Endothelial cell of umbilical vein (primary cell): ENCODE results near the gene RBMS2. TPM values are rescaled to one million over a fixed set of nuclear protein-coding genes. Genes with fewer than 3 reads are reported as not detected.

ENCODE experiments used
- BruUV-seq: library from RNA; stranded (reverse); fragments of 400-500 nt; replicated peaks from 2 replicates; lab custom pipeline; 2021; lab: Mats Ljungman, UMichigan
- CTCF ChIA-PET: fragments of 300-600, 350-600 bp; sonication (Branson Sonifier 250); formaldehyde crosslinking; loops from one replicate; lab custom pipeline; 2021; ENCODE audit warnings: antibody characterized with exemption, inconsistent platforms; lab: Charles Lee
- POLR2A ChIA-PET: fragments of 300-600, 350-600 bp; sonication (Branson Sonifier 250); formaldehyde crosslinking; loops from one replicate; lab custom pipeline; 2021; ENCODE audit warnings: antibody characterized with exemption, inconsistent platforms; lab: Charles Lee
- DNase-seq: peaks from one replicate; pipeline ENCODE4 v3.0.0-alpha.2; 2011; ENCODE audit warnings: low read depth, low spot score
- FAIRE-seq: peaks from 2 replicates; lab custom pipeline; 2011; peaks lifted over from hg19 to GRCh38; lab: Jason Lieb, UNC
- H2AFZ ChIP-seq: 2 replicates; pipeline ENCODE4 v1.6.0; 2012; ENCODE audit warnings: low read depth, low read length, control low read depth, inconsistent platforms
- H3K27ac ChIP-seq: 2 replicates; pipeline ENCODE4 v1.5.1; 2011; ENCODE audit warnings: low read depth, mild to moderate bottlenecking, control low read depth, low read length, moderate library complexity; ENCODE audit not compliant: insufficient read depth
- H3K27me3 ChIP-seq, 2 experiments: 2 replicates each; pipeline versions ENCODE4 v1.6.0 to v1.6.1; 2011; ENCODE audit warnings: low read length in 2 of 2, mixed read lengths in 1 of 2; ENCODE audit not compliant: control insufficient read depth in 2 of 2, insufficient read depth in 2 of 2
- H3K36me3 ChIP-seq, 2 experiments: 2 replicates in 1 of 2; 3 replicates in 1 of 2; pipeline ENCODE4 v1.5.1; 2011; ENCODE audit warnings: low read length in 2 of 2, mild to moderate bottlenecking in 1 of 2, moderate library complexity in 1 of 2; ENCODE audit not compliant: control insufficient read depth in 2 of 2, insufficient read depth in 2 of 2; ENCODE audit errors: extremely low read depth in 1 of 2
- H3K4me1 ChIP-seq: 3 replicates; pipeline ENCODE4 v1.5.1; 2011; ENCODE audit warnings: mild to moderate bottlenecking, low read length; ENCODE audit not compliant: control insufficient read depth, insufficient read depth; ENCODE audit errors: extremely low read depth
- H3K4me2 ChIP-seq: 2 replicates; pipeline ENCODE4 v1.6.1; 2011; ENCODE audit warnings: low read length, control low read depth, mixed read lengths; ENCODE audit not compliant: insufficient read depth
- H3K4me3 ChIP-seq, 3 experiments: fragments of 200-600 bp in 1 of 3; sonication (generic), shearing (Covaris generic) in 1 of 3; replicated peaks in 1 of 3; 2 replicates each; pipeline ENCODE4 v1.5.1; 2011 to 2016; ENCODE audit warnings: control low read depth in 3 of 3, low read length in 3 of 3, mild to moderate bottlenecking in 2 of 3, inconsistent platforms in 1 of 3, low read depth in 1 of 3, moderate library complexity in 1 of 3; ENCODE audit not compliant: insufficient read depth in 1 of 3
- H3K79me2 ChIP-seq: 2 replicates; pipeline ENCODE4 v1.6.0; 2012; ENCODE audit warnings: low read length, inconsistent platforms; ENCODE audit not compliant: control insufficient read depth, insufficient read depth
- H3K9ac ChIP-seq: replicated peaks from 2 replicates; pipeline ENCODE3; 2011; ENCODE audit warnings: low read length, control low read depth; ENCODE audit not compliant: insufficient read depth; ENCODE audit errors: extremely low read depth
- H3K9me1 ChIP-seq: replicated peaks from 3 replicates; pipeline ENCODE4 v1.6.0; 2011; ENCODE audit warnings: mild to moderate bottlenecking, low read length; ENCODE audit not compliant: control insufficient read depth, insufficient read depth; ENCODE audit errors: extremely low read depth
- H3K9me3 ChIP-seq: replicated peaks from 2 replicates; pipeline ENCODE4 v1.5.1; 2012; ENCODE audit warnings: low read length, inconsistent platforms; ENCODE audit not compliant: control insufficient read depth, insufficient read depth
- H4K20me1 ChIP-seq: replicated peaks from 2 replicates; pipeline ENCODE3; 2011; ENCODE audit warnings: mild to moderate bottlenecking, low read length; ENCODE audit not compliant: control insufficient read depth, insufficient read depth; ENCODE audit errors: extremely low read depth
- EZH2 ChIP-seq: IDR thresholded peaks from 2 replicates; pipeline ENCODE4 v1.6.1; 2012; ENCODE audit warnings: borderline replicate concordance, low read depth, mild to moderate bottlenecking, moderate library complexity, low read length, inconsistent platforms; ENCODE audit not compliant: severe bottlenecking
- FOS ChIP-seq: IDR thresholded peaks from 2 replicates; pipeline ENCODE4 v1.6.1; 2011; ENCODE audit warnings: mild to moderate bottlenecking, low read length, moderate library complexity, borderline replicate concordance; ENCODE audit not compliant: insufficient read depth
- GATA2 ChIP-seq: IDR thresholded peaks from 2 replicates; pipeline ENCODE4 v1.7.0; 2011; ENCODE audit warnings: low read depth, mild to moderate bottlenecking, moderate library complexity, mixed read lengths, low read length; ENCODE audit not compliant: insufficient read length, insufficient read depth
- JUN ChIP-seq: IDR thresholded peaks from 2 replicates; pipeline ENCODE4 v1.6.1; 2011; ENCODE audit warnings: borderline replicate concordance, low read depth; ENCODE audit not compliant: insufficient read length, insufficient read depth
- MYC ChIP-seq: IDR thresholded peaks from one replicate; pipeline ENCODE4 v1.6.1; 2011; ENCODE audit warnings: mild to moderate bottlenecking, low read depth, low read length
- POLR2A ChIP-seq: IDR thresholded peaks from 2 replicates; pipeline ENCODE4 v1.6.1; 2012; ENCODE audit warnings: low read depth, mild to moderate bottlenecking, control low read depth, low read length
- POLR2AphosphoS5 ChIP-seq: IDR thresholded peaks from 2 replicates; pipeline ENCODE4 v1.6.1; 2012; ENCODE audit warnings: low read depth, mild to moderate bottlenecking, control low read depth, low read length, moderate library complexity; ENCODE audit not compliant: insufficient read depth
- dilution Hi-C: fragments of 300-500 bp; cut with MboI; formaldehyde crosslinking; loops from one replicate; pipeline ENCODE4 v1.15.0; 2019; ENCODE audit warnings: low sequenced_read_pairs; ENCODE audit not compliant: extremely low pct_ligation_motif_present
- intact Hi-C: fragments of 100-400 bp; cut with micrococcal nuclease; formaldehyde crosslinking; loops from one replicate; pipeline ENCODE4 v1.10.0; 2022
- polyA plus RNA-seq, 4 experiments: library from polyadenylated mRNA; depleted of rRNA in 3 of 4; stranded (reverse) in 3 of 4; unstranded in 1 of 4; fragments of >200 nt; gene quantifications; 2 replicates each; pipeline versions ENCODE4 v1.2.1 to v1.2.3, GENCODE V29; 2011 to 2012; ENCODE audit warnings: missing spikeins in 1 of 4
- total RNA-seq: library from RNA; stranded (reverse); gene quantifications from 2 replicates; pipeline ENCODE4 v1.2.3, GENCODE V29; 2021
- TF ChIP-seq, protein P1 (sequence below): IDR thresholded peaks from 2 replicates; pipeline ENCODE4 v1.6.1; 2011; ENCODE audit not compliant: insufficient read depth, insufficient read length
- TF ChIP-seq, protein P2 (sequence below), 2 donors: IDR thresholded peaks; 1 replicate in 1 of 2; 2 replicates in 1 of 2; pipeline ENCODE4 v1.5.1; 2011; ENCODE audit warnings: low read length in 2 of 2, mild to moderate bottlenecking in 2 of 2, moderate library complexity in 2 of 2, control low read depth in 1 of 2, inconsistent platforms in 1 of 2, low read depth in 1 of 2; ENCODE audit not compliant: insufficient read depth in 1 of 2; ENCODE audit errors: extremely low read depth in 1 of 2

Gene RBMS2
- total and polyA plus RNA-seq, 2 donors (not counting 3 experiments of a cell fraction or from before 2014, with no cell fraction given) = 66.8 to 103 TPM

DNA sequence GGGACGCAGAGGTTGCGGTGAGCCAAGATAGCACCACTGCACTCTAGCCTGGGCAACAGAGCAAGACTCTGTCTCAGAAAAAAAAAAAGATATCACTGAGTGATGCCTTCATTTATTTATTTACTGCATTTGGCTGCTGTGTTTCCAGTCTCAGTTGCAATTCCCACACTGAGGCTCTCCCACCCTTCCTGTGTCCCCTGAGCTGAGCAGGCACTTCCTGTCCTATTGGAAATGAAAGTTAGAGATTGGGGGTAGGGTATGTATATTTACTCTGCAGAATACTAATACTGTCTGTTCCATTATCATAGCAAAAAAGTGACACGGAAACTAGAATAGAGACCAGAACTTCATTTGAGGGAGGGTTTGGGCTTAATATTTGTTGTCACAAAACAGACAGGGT is 1.6 kb upstream of the RBMS2 start:
- DNase-seq (no peak), FAIRE-seq (no peak)
- BruUV-seq = no TSS peak
- Histone ChIP-seq H3K4me3 (no peak overlapping the region), H3K9ac (no peak overlapping the region), H3K79me2 (peaks cover 32% of the 10 kb centered on the region), H3K4me1 (peaks cover 49% of the 10 kb centered on the region), H3K27ac (peak overlapping the region; percentile 87), H2AFZ (peak overlapping the region; percentile 37), H3K36me3 (no peaks in the 10 kb centered on the region), H3K4me2 (peak overlapping the region; percentile 72), H3K27me3 (no peaks in the 10 kb centered on the region), H4K20me1 (no peaks in the 10 kb centered on the region), H3K9me1 (no peaks in the 10 kb centered on the region), H3K9me3 (no peaks in the 10 kb centered on the region)
- intact Hi-C loops (no loop called here), dilution Hi-C loops (no loop called here)
- ChIA-PET CTCF (interaction anchor here (1.3 to 1.8 kb wide), 3 partner anchors 10 to 115 kb away, joined by 5 to 7 read pairs (median 6); no protein-coding TSS in a partner anchor), POLR2A (no interaction called here)
- TF ChIP-seq EZH2 (no peak), FOS (no peak), GATA2 (no peak), POLR2A (no peak), POLR2AphosphoS5 (no peak), JUN (no peak), MYC (no peak)
- TF ChIP-seq, protein P1, sequence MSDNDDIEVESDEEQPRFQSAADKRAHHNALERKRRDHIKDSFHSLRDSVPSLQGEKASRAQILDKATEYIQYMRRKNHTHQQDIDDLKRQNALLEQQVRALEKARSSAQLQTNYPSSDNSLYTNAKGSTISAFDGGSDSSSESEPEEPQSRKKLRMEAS = no peak
- TF ChIP-seq, protein P2, sequence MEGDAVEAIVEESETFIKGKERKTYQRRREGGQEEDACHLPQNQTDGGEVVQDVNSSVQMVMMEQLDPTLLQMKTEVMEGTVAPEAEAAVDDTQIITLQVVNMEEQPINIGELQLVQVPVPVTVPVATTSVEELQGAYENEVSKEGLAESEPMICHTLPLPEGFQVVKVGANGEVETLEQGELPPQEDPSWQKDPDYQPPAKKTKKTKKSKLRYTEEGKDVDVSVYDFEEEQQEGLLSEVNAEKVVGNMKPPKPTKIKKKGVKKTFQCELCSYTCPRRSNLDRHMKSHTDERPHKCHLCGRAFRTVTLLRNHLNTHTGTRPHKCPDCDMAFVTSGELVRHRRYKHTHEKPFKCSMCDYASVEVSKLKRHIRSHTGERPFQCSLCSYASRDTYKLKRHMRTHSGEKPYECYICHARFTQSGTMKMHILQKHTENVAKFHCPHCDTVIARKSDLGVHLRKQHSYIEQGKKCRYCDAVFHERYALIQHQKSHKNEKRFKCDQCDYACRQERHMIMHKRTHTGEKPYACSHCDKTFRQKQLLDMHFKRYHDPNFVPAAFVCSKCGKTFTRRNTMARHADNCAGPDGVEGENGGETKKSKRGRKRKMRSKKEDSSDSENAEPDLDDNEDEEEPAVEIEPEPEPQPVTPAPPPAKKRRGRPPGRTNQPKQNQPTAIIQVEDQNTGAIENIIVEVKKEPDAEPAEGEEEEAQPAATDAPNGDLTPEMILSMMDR (IDR thresholded peaks at IDR 0.05; ENCODE audit: extremely low read depth in 1 of 2, insufficient read depth in 1 of 2, low read depth in 1 of 2, low read length in 2 of 2) = no peak
